Measurements from ENCODE around the gene EPHB1. TPM values are rescaled to one million over a fixed set of nuclear protein-coding genes. Genes with fewer than 3 reads are reported as not detected.

EPHB1 gene
- total RNA-seq, 4 donors from 2014 or later = 0.82 to 2.2 (median 1.2) TPM

- intact Hi-C loops (cut with DNase I; ENCODE audit: low total_unique reads) = no loop called here
- H3K4me1 ChIP-seq = no peaks in the 10 kb centered on the region
- no peak overlapping the region for H3K27ac ChIP-seq
- TF ChIP-seq CTCF (IDR thresholded peaks at IDR 0.05) = no peak
- no peak for TF ChIP-seq POLR2AphosphoS5 (IDR thresholded peaks at IDR 0.05)
- TF ChIP-seq EP300 (IDR thresholded peaks at IDR 0.05; ENCODE audit: low read depth) = no peak
- TF ChIP-seq POLR2A (IDR thresholded peaks at IDR 0.05) = no peak
- H3K27me3 ChIP-seq = no peaks in the 10 kb centered on the region
- WGBS, 2 donors (ENCODE audit: low coverage in 1 of 2) = 93 to 100% methylated on average over 1 to 2 of the region's 2 CpGs
- no peaks in the 10 kb centered on the region for H3K9me3 ChIP-seq
- H3K36me3 ChIP-seq = no peaks in the 10 kb centered on the region
- DNase-seq = no peak
- in situ Hi-C loops (cut with MboI; ENCODE audit: low pct_ligation_motif_present in 1 of 4, low pct_unique_long_range_greater_than_20kb in 1 of 4, low sequenced_read_pairs in 3 of 4) = no loop called here
- no peak overlapping the region for H3K4me3 ChIP-seq
These were observed 274.3 kb downstream of the EPHB1 start for GRCh38 chr3:135069406-135069805.

GRCh38 chr3:135071483-135071882 lies 276.4 kb downstream of the EPHB1 start:
- no peak for DNase-seq
- no peak overlapping the region for H3K4me3 ChIP-seq
- no peaks in the 10 kb centered on the region for H3K36me3 ChIP-seq
- intact Hi-C loops (cut with DNase I; ENCODE audit: low total_unique reads) (no loop called here), in situ Hi-C loops (cut with MboI; ENCODE audit: low pct_ligation_motif_present in 1 of 4, low pct_unique_long_range_greater_than_20kb in 1 of 4, low sequenced_read_pairs in 3 of 4) (no loop called here)
- H3K4me1 ChIP-seq = no peaks in the 10 kb centered on the region
- TF ChIP-seq POLR2AphosphoS5 (IDR thresholded peaks at IDR 0.05) = no peak
- TF ChIP-seq CTCF (IDR thresholded peaks at IDR 0.05) = no peak
- no peak for TF ChIP-seq POLR2A (IDR thresholded peaks at IDR 0.05)
- no peak for TF ChIP-seq EP300 (IDR thresholded peaks at IDR 0.05; ENCODE audit: low read depth)
- no peak overlapping the region for H3K27ac ChIP-seq
- H3K27me3 ChIP-seq = no peaks in the 10 kb centered on the region
- no peaks in the 10 kb centered on the region for H3K9me3 ChIP-seq

GRCh38 chr3:135072431-135072830 lies 277.4 kb downstream of the EPHB1 start:
- DNase-seq = no peak
- no peak overlapping the region for H3K27ac ChIP-seq
- in situ Hi-C loops (cut with MboI; ENCODE audit: low pct_ligation_motif_present in 1 of 4, low pct_unique_long_range_greater_than_20kb in 1 of 4, low sequenced_read_pairs in 3 of 4) (no loop called here), intact Hi-C loops (cut with DNase I; ENCODE audit: low total_unique reads) (no loop called here)
- no peak overlapping the region for H3K4me3 ChIP-seq
- no peaks in the 10 kb centered on the region for H3K27me3 ChIP-seq
- no peaks in the 10 kb centered on the region for H3K9me3 ChIP-seq
- WGBS, 2 donors (ENCODE audit: low coverage in 1 of 2) = 0 to 79% methylated on average over 1 to 5 of the region's 5 CpGs
- TF ChIP-seq EP300 (IDR thresholded peaks at IDR 0.05; ENCODE audit: low read depth) (no peak), POLR2A (IDR thresholded peaks at IDR 0.05) (no peak), POLR2AphosphoS5 (IDR thresholded peaks at IDR 0.05) (no peak), CTCF (IDR thresholded peaks at IDR 0.05) (no peak)
- no peaks in the 10 kb centered on the region for H3K36me3 ChIP-seq
- H3K4me1 ChIP-seq = no peaks in the 10 kb centered on the region

- H3K36me3 ChIP-seq = no peaks in the 10 kb centered on the region
- no peak overlapping the region for H3K4me3 ChIP-seq
- 84% methylated on average over 3 of the region's 3 CpGs; no CpG with 5 or more reads in 1 of the 2 donors for WGBS, 2 donors (ENCODE audit: low coverage in 1 of 2)
These were observed 280.1 kb downstream of the EPHB1 start for GRCh38 chr3:135075157-135075556.

More at GRCh38 chr3:135075157-135075556, 280.1 kb downstream of the EPHB1 start:
- intact Hi-C loops (cut with DNase I; ENCODE audit: low total_unique reads) = no loop called here
- Histone ChIP-seq H3K27me3 (no peaks in the 10 kb centered on the region), H3K27ac (no peak overlapping the region), H3K4me1 (no peaks in the 10 kb centered on the region), H3K9me3 (no peaks in the 10 kb centered on the region)
- TF ChIP-seq CTCF (IDR thresholded peaks at IDR 0.05) (no peak), POLR2A (IDR thresholded peaks at IDR 0.05) (no peak), EP300 (IDR thresholded peaks at IDR 0.05; ENCODE audit: low read depth) (no peak), POLR2AphosphoS5 (IDR thresholded peaks at IDR 0.05) (no peak)
- in situ Hi-C loops (cut with MboI; ENCODE audit: low pct_ligation_motif_present in 1 of 4, low pct_unique_long_range_greater_than_20kb in 1 of 4, low sequenced_read_pairs in 3 of 4) = no loop called here
- DNase-seq = no peak

Data from transverse colon (tissue), 4 donors.